GM12874 (cell line): Measurements from ENCODE around the gene KCNQ1.

Experiments used
- TF ChIP-seq, protein P1 (sequence below): IDR thresholded peaks from 2 replicates; pipeline ENCODE4 v1.5.1; 2011; ENCODE audit warnings: low read depth, mild to moderate bottlenecking, control low read depth, low read length, moderate library complexity; ENCODE audit not compliant: insufficient read depth

The KCNQ1 gene

DNA sequence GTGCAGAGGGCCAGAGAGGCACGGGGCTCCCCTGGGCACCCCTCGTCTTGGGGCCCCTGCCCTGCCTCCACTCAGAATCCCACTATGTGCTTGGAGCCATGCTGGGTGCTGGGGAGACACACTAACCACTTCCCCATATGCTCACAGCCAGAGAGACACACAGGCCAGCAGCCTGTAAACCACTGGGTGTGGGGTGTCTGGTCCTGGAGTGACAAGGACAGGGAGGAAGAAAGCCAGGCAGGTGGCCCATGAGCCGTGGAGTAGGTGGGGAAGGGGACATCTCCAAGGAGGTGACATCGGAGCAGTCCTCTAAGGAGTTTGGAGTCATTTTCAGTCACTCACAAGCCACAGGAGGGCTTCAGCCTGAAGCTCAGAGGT, 381.9 kb downstream of the KCNQ1 start:
- TF ChIP-seq, protein P1, sequence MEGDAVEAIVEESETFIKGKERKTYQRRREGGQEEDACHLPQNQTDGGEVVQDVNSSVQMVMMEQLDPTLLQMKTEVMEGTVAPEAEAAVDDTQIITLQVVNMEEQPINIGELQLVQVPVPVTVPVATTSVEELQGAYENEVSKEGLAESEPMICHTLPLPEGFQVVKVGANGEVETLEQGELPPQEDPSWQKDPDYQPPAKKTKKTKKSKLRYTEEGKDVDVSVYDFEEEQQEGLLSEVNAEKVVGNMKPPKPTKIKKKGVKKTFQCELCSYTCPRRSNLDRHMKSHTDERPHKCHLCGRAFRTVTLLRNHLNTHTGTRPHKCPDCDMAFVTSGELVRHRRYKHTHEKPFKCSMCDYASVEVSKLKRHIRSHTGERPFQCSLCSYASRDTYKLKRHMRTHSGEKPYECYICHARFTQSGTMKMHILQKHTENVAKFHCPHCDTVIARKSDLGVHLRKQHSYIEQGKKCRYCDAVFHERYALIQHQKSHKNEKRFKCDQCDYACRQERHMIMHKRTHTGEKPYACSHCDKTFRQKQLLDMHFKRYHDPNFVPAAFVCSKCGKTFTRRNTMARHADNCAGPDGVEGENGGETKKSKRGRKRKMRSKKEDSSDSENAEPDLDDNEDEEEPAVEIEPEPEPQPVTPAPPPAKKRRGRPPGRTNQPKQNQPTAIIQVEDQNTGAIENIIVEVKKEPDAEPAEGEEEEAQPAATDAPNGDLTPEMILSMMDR, result no peak

DNA sequence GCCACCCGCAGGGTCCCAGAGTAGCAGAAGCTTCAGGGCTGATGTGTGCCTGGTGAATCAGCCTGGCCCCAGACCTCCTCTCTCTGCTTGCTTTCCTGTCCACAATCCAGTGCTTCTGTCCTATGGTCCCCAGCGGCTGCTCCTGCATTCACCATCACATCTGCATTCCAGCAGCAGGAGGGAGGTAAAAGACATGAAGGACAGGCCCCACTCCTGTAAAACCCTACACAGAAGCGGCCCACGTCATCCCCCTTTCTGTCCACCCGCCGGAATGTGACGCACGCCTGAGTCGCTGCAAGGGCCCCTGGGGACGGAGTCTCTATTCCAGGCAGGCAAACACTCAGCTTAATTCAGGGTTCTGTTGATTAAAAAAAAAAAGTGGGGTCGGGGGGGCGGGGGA, 382.4 kb downstream of the KCNQ1 start:
- TF ChIP-seq, protein P1, result no peak

DNA sequence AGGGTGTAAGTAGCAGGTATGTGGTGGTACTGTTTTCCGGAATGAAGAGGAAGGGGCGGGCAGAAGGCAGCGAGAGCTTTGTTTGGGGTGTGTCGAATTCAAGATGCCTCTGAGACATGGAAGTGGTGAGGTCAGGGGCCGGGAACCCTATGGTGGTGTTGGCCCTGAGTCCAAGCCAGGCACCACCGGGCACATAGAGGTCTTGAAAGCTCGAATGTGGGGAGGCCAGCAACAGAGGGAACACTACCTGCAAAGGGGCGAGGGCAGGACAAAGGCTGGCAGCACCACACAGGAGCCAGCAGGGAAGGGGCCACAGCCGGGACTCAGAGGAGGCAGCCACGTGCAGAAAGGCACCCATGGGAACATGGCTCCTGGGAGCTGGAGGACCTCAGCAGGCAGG, 383.0 kb downstream of the KCNQ1 start:
- TF ChIP-seq, protein P1, result no peak

DNA sequence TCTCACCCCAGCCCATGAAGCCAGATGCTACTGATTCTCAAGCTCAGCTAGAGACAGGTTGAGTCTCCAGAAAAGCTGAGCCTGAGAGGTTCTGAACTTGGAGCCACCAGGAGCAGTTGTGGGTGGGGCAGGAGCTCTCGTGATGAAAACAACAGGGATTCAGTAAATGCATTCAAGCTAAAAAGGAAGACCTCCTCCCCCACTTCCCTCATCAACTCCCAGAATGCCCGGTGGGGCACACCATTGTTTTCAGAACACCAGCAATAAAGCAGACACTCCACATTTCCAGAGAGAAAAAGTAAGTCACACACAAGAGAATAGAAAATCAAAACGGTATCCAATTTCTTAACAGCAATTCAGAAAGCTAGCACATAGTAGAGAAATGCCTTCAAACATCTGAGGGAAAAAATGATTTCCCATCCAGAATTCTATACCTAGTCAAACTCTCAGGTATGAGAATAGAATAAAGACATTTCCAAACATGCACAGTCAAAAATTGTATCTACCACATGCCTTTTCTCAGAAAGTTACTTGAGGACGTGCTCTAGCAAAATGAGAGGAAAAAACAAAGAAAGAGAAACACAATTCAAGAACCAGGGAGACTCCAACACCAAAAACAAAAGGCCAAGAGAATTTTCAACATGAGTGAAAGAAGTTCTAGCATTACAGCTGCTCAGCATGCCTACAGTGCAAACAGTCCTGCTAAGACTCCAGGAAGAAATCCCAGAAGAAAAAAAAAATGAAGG, 383.9 kb downstream of the KCNQ1 start:
- TF ChIP-seq, protein P1, result no peak

DNA sequence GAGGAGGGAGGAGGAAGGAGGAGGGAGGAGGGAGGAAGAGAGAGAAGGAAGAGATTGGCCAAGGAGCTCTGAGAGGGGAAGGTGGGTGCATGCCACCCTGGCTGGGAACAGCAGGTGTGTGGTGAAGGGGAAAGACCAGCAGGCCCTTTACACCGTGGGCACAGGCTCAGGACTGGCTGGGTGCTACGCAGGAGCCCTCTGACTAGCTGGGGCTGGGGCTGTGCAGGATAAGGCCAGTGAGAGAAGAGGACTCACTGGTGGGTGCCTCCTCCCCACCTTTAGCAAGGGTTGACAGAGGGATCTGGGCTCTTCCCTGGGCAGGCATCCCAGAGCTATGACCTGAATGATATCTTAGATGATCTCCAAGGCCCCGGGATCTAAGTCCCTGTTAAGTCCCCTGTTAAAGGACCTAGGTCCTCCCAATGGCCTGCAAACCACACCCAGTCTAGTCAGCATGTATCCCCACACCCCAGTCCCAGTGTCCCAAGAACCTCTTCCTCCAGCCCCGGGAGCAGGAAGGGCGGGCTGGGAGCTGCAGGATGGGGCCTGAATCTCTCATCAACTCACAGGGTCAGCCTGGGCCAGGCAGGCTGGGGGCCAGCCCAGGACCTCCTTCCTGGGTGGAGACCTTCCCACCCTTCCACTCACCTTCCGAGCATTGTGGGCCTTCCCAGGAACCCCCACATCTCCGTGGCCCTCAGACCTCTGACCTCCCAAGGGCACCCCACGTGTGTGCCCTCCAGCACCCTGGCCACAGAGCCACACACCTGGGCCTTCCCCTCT, 385.4 kb downstream of the KCNQ1 start:
- TF ChIP-seq, protein P1, result no peak

DNA sequence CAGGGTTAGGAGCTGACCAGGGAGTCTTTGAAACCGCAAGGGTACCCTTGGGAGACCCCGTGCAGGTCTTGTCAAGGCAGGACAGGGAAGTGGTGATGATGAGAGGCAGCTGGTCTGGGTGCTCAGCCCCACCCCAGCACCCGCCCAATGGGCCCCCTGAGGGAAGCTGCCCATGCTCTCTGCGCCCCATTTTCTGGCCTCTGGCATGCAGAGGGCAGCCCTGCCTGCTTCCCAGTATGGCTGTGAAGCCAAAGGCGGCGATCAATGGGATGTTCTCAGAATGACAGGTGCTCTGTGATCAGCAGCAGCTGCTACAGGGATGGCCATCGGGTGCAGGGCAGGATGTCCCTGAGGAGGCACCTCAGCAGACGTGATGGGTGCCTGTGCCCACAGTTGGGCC, 386.1 kb downstream of the KCNQ1 start:
- TF ChIP-seq, protein P1, result no peak

DNA sequence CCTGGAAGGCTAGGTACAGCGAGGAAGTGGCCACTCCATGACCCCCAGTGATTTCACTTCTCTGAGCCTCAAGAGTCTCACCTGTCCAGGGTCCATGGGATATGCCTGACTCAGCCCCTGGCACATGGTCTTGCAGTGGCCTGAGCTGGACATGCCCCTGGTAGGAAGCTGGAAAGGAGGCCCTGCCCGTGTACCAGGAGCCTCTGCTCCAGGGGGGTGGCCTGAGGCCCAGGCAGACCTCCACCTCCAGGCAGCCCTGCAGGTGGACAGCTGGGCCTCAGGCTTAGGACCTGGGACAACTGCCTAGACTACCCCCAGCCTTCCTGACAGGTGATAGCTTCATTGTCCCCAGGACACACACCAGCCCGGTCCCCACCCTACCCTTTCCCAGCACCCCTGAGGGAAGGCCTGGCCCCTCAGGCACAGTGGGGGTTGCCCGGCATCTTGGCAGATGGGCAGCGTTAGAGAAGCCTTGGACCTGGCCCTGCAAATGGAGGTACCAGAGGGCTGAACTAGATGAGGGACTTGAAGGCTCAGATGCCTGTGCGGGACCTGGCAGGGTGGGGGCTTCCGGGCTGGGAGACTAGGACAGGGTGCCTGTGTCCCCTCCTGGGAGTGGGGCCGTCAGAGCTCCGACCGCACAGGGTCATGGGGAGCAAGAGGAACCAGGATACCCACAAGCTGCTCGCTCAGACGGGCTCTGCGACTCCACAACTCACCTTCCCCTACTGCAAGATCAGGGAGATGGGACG, 387.1 kb downstream of the KCNQ1 start:
- TF ChIP-seq, protein P1, result no peak
